WTC11 (cell line): ENCODE data around the gene CLMN. TPM values are rescaled to one million over a fixed set of nuclear protein-coding genes. Genes with fewer than 3 reads are reported as not detected.

Source experiments
- ATAC-seq: fragments of 200-7000 bp; cut with Tn5 transposase; 2 replicates; pipeline ENCODE4 v1.10.0; 2021; ENCODE audit warnings: mild to moderate bottlenecking, moderate library complexity
- CTCF ChIA-PET: fragments of 300-600 bp; sonication (Branson Sonifier 250); formaldehyde crosslinking; loops from one replicate; lab custom pipeline; 2021; ENCODE audit warnings: antibody characterized with exemption; lab: Charles Lee
- POLR2A ChIA-PET: fragments of 350-600 bp; sonication (Branson Sonifier 250); formaldehyde crosslinking; loops from one replicate; lab custom pipeline; 2021; ENCODE audit warnings: antibody characterized with exemption; lab: Charles Lee
- DNase-seq: peaks from one replicate; pipeline ENCODE4 v3.0.0; 2021; ENCODE audit warnings: low spot score
- H3K27ac Mint-ChIP-seq: 2 replicates; pipeline ENCODE4 v1.8.0; 2021; ENCODE audit warnings: mixed read lengths
- H3K27me3 Mint-ChIP-seq: 2 replicates; pipeline ENCODE4 v1.8.0; 2021; ENCODE audit warnings: low read depth, mild to moderate bottlenecking, moderate library complexity, mixed read lengths
- H3K36me3 Mint-ChIP-seq: 2 replicates; pipeline ENCODE4 v1.8.0; 2021; ENCODE audit warnings: mixed read lengths
- H3K4me1 Mint-ChIP-seq: 2 replicates; pipeline ENCODE4 v1.8.0; 2022; ENCODE audit warnings: mixed read lengths
- H3K4me3 Mint-ChIP-seq: 2 replicates; pipeline ENCODE4 v1.8.0; 2021; ENCODE audit warnings: mild to moderate bottlenecking, moderate library complexity, mixed read lengths
- H3K9me3 Mint-ChIP-seq: 2 replicates; pipeline ENCODE4 v1.8.0; 2021; ENCODE audit warnings: mixed read lengths
- AR ChIP-seq: fragments of 250-450 bp; sonication (Bioruptor Pico); IDR thresholded peaks from 2 replicates; pipeline ENCODE4 v1.9.0; 2021; ENCODE audit warnings: mild to moderate bottlenecking
- E2F5 ChIP-seq: sonication (generic); formaldehyde crosslinking; IDR thresholded peaks from 2 replicates; pipeline ENCODE4 v1.8.1; 2022; ENCODE audit warnings: mild to moderate bottlenecking, moderate library complexity, missing genetic modification reagents
- ELF4 ChIP-seq: sonication (generic); formaldehyde crosslinking; IDR thresholded peaks from 2 replicates; pipeline ENCODE4 v1.8.1; 2022; ENCODE audit warnings: low read depth, mild to moderate bottlenecking, moderate library complexity, missing genetic modification reagents
- FOXP1 ChIP-seq: sonication (generic); formaldehyde crosslinking; IDR thresholded peaks from 2 replicates; pipeline ENCODE4 v1.8.0; 2022; ENCODE audit warnings: missing genetic modification reagents, mild to moderate bottlenecking, moderate library complexity, borderline replicate concordance
- GRHL2 ChIP-seq: fragments of 250-450 bp; sonication (Bioruptor Pico); IDR thresholded peaks from 2 replicates; pipeline ENCODE4 v1.8.0; 2022; ENCODE audit warnings: mild to moderate bottlenecking, moderate library complexity; ENCODE audit not compliant: insufficient replicate concordance, severe bottlenecking
- HMGXB4 ChIP-seq: sonication (generic); formaldehyde crosslinking; IDR thresholded peaks from 2 replicates; pipeline ENCODE4 v1.8.1; 2023; ENCODE audit warnings: mild to moderate bottlenecking, moderate library complexity, missing genetic modification reagents
- PREB ChIP-seq: sonication (generic); formaldehyde crosslinking; IDR thresholded peaks from 2 replicates; pipeline ENCODE4 v1.8.1; 2022; ENCODE audit warnings: mild to moderate bottlenecking, missing genetic modification reagents, moderate library complexity, borderline replicate concordance
- RELA ChIP-seq: sonication (generic); formaldehyde crosslinking; IDR thresholded peaks from 2 replicates; pipeline ENCODE4 v1.8.1; 2022; ENCODE audit warnings: missing genetic modification reagents, mild to moderate bottlenecking, borderline replicate concordance
- SOX15 ChIP-seq: fragments of 250-450 bp; sonication (Bioruptor Pico); IDR thresholded peaks from 2 replicates; pipeline ENCODE4 v1.9.0; 2021; ENCODE audit warnings: mild to moderate bottlenecking
- STAT6 ChIP-seq: sonication (generic); formaldehyde crosslinking; conservative IDR thresholded peaks from 2 replicates; pipeline ENCODE4 v1.8.1; 2023; ENCODE audit warnings: mild to moderate bottlenecking, low read depth, missing genetic modification reagents, moderate library complexity
- ZBTB21 ChIP-seq: sonication (generic); formaldehyde crosslinking; IDR thresholded peaks from 2 replicates; pipeline ENCODE4 v1.8.1; 2023; ENCODE audit warnings: mild to moderate bottlenecking, missing genetic modification reagents, borderline replicate concordance
- ZBTB43 ChIP-seq: sonication (generic); formaldehyde crosslinking; IDR thresholded peaks from 2 replicates; pipeline ENCODE4 v1.8.1; 2023; ENCODE audit warnings: mild to moderate bottlenecking, missing genetic modification reagents
- ZNF219 ChIP-seq: sonication (generic); formaldehyde crosslinking; IDR thresholded peaks from 2 replicates; pipeline ENCODE4 v1.8.0; 2023; ENCODE audit warnings: missing genetic modification reagents, mild to moderate bottlenecking, borderline replicate concordance
- total RNA-seq: library from RNA; stranded (reverse); gene quantifications from 3 replicates; pipeline ENCODE4 v1.2.3, GENCODE V29; 2021

The CLMN gene
- total RNA-seq, 1 experiment from 2014 or later: 12.2 TPM

- TF ChIP-seq AR: no peak
- TF ChIP-seq ZNF219 (CRISPR knock-in tag): no peak
- TF ChIP-seq HMGXB4 (CRISPR knock-in tag): no peak
- no peak for TF ChIP-seq ZBTB43 (CRISPR knock-in tag)
- TF ChIP-seq RELA: no peak
- TF ChIP-seq PREB (CRISPR knock-in tag): no peak
- TF ChIP-seq STAT6: no peak
Measured at GRCh38 chr14:95323361-95323760, 3.7 kb upstream of the CLMN start (continued).

GRCh38 chr14:95322651-95323050 lies 2.9 kb upstream of the CLMN start:
- POLR2A ChIA-PET: no interaction called here
- H3K27ac Mint-ChIP-seq: no peak overlapping the region
- ATAC-seq: no peak
- no peak overlapping the region for H3K4me3 Mint-ChIP-seq
- TF ChIP-seq ELF4 (CRISPR knock-in tag): no peak
- TF ChIP-seq GRHL2 (CRISPR knock-in tag): no peak
- TF ChIP-seq ZBTB43 (CRISPR knock-in tag): no peak
- no peak for TF ChIP-seq SOX15 (CRISPR knock-in tag)
- TF ChIP-seq FOXP1 (CRISPR knock-in tag): no peak
- TF ChIP-seq ZBTB21: no peak
- no peak for TF ChIP-seq STAT6
- TF ChIP-seq E2F5 (CRISPR knock-in tag): no peak
- TF ChIP-seq, all 79 proteins: peak for 0
- peaks cover 36% of the 10 kb centered on the region for H3K27me3 Mint-ChIP-seq
- peaks cover 19% of the 10 kb centered on the region for H3K4me1 Mint-ChIP-seq
- DNase-seq: no peak
- CTCF ChIA-PET: no interaction called here
- H3K36me3 Mint-ChIP-seq: peaks cover 5% of the 10 kb centered on the region
- peaks cover 18% of the 10 kb centered on the region; the same call in 1 of the 2 replicates for H3K9me3 Mint-ChIP-seq
